C4-2B (cell line): ENCODE measurements around the gene MYO1D.

Experiments used
- CTCF ChIP-seq: fragments of 450-650 bp; conservative IDR thresholded peaks from 2 replicates; pipeline ENCODE4 v1.5.1; 2017; ENCODE audit warnings: mild to moderate bottlenecking
- ZFX ChIP-seq: fragments of 450-650 bp; IDR thresholded peaks from 2 replicates; pipeline ENCODE4 v1.6.1; 2017

- TF ChIP-seq CTCF (no peak), ZFX (no peak)
Observed at GRCh38 chr17:32564325-32564724, 312.6 kb downstream of the MYO1D start.
